Measurements from ENCODE around the gene ZNF236. TPM values are rescaled to one million over a fixed set of nuclear protein-coding genes. Genes with fewer than 3 reads are reported as not detected.

Gene ZNF236
- total and polyA plus RNA-seq, 10 of the 15 experiments (the other 5 are each of a cell fraction or from before 2014, with no cell fraction given) = 1.0 to 14.4 (median 5.9) TPM

DNA sequence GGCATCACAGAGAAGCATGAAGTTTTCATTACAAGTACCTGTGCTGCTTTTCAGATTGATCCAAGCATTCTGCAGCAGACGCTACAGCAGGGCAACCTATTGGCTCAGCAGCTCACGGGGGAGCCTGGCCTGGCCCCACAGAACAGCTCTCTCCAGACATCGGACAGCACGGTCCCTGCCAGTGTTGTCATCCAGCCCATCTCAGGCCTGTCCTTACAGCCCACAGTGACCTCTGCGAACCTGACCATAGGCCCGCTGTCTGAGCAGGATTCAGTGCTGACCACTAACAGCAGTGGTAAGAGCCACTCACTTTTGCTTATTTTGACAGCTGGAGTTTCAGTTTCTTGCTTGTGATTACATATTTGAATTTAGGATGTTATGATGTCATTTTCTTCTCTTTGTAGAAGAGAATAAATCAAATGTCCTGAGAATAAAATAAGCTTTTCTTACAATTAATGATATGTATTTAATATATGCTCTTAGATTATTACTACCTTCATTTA is 104.9 kb downstream of the ZNF236 start:
- no peak overlapping the region for H2AFZ ChIP-seq (ENCODE audit: control insufficient read depth, low read depth, low read length)
- no peak overlapping the region for H3K27ac ChIP-seq (ENCODE audit: control insufficient read depth, insufficient read depth)
- peaks cover 5 to 20% of the 10 kb centered on the region in 2 experiments for H3K36me3 ChIP-seq (ENCODE audit: control insufficient read depth in 2 of 2, insufficient read depth in 2 of 2, low read length in 1 of 2)
- RAD21 ChIA-PET (ENCODE audit: unreplicated experiment) = no interaction called here
- SMC1A ChIA-PET (ENCODE audit: uncharacterized antibody, unreplicated experiment) = interaction anchor here (1.3 kb wide), 1 partner anchor 56 kb away, joined by 4 read pairs; no protein-coding TSS in a partner anchor
- no peak for FAIRE-seq
- no peak overlapping the region for H3K9ac ChIP-seq (ENCODE audit: control insufficient read depth, insufficient read depth, low read length)
- no peaks in the 10 kb centered on the region for H3K9me3 ChIP-seq (replicated peaks; ENCODE audit: control insufficient read depth, insufficient read depth, low read length)
- intact Hi-C loops (cut with micrococcal nuclease; ENCODE audit: unreplicated experiment) (no loop called here), in situ Hi-C loops (cut with MboI) (no loop called here)
- DNase-seq (ENCODE audit: low read depth, low spot score) = no peak
- H4K20me1 ChIP-seq (ENCODE audit: control insufficient read depth, insufficient read depth) = no peaks in the 10 kb centered on the region
- no peak for ATAC-seq
- H3K4me3 ChIP-seq = no peak overlapping the region
- peak; percentile 46; the same call in 1 of the 2 replicates for TF ChIP-seq RUNX3 (IDR thresholded peaks at IDR 0.05; ENCODE audit: low read length)
- TF ChIP-seq, protein P1, sequence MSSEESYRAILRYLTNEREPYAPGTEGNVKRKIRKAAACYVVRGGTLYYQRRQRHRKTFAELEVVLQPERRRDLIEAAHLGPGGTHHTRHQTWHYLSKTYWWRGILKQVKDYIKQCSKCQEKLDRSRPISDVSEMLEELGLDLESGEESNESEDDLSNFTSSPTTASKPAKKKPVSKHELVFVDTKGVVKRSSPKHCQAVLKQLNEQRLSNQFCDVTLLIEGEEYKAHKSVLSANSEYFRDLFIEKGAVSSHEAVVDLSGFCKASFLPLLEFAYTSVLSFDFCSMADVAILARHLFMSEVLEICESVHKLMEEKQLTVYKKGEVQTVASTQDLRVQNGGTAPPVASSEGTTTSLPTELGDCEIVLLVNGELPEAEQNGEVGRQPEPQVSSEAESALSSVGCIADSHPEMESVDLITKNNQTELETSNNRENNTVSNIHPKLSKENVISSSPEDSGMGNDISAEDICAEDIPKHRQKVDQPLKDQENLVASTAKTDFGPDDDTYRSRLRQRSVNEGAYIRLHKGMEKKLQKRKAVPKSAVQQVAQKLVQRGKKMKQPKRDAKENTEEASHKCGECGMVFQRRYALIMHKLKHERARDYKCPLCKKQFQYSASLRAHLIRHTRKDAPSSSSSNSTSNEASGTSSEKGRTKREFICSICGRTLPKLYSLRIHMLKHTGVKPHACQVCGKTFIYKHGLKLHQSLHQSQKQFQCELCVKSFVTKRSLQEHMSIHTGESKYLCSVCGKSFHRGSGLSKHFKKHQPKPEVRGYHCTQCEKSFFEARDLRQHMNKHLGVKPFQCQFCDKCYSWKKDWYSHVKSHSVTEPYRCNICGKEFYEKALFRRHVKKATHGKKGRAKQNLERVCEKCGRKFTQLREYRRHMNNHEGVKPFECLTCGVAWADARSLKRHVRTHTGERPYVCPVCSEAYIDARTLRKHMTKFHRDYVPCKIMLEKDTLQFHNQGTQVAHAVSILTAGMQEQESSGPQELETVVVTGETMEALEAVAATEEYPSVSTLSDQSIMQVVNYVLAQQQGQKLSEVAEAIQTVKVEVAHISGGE (CRISPR knock-in tag; IDR thresholded peaks at IDR 0.05) = no peak
- CTCF ChIA-PET = interaction anchor here (0.8 to 10.1 kb wide), 2 partner anchors 56 to 284 kb away, joined by 3 to 236 read pairs; no protein-coding TSS in a partner anchor
- 91% methylated on average over 6 of the region's 6 CpGs for WGBS (ENCODE audit: insufficient coverage, insufficient replicate concordance, low lambda C conversion rate, missing lambda C conversion rate)
- peaks cover 25% of the 10 kb centered on the region for H3K4me1 ChIP-seq (ENCODE audit: control insufficient read depth, insufficient read depth, low read length)
- POLR2A ChIA-PET = no interaction called here
- no peaks in the 10 kb centered on the region for H3K79me2 ChIP-seq (ENCODE audit: control insufficient read depth, insufficient read depth, low read length)
- H3K27me3 ChIP-seq (replicated peaks in 1 of 2; ENCODE audit: control insufficient read depth in 2 of 2, insufficient read depth in 2 of 2, low read length in 1 of 2) = no peaks in the 10 kb centered on the region
- no TSS peak for BruUV-seq (replicated peaks)
- H3K4me2 ChIP-seq (ENCODE audit: control insufficient read depth, insufficient read depth) = no peak overlapping the region
